Measurements from ENCODE around the gene KDM4B. TPM values are rescaled to one million over a fixed set of nuclear protein-coding genes. Genes with fewer than 3 reads are reported as not detected.

Gene KDM4B
- total RNA-seq, 1 experiment from 2014 or later: 35.9 TPM

GRCh38 chr19:4984106-4984380 lies 15.1 kb downstream of the KDM4B start:
- H3K4me2 ChIP-seq (ENCODE audit: low read length): no peak overlapping the region
- ChIA-PET RAD21 (ENCODE audit: low non-redundant PET in 1 of 2, low total read pairs in 2 of 2, uncharacterized antibody in 2 of 2, unreplicated experiment in 2 of 2) (no interaction called here), POLR2A (no interaction called here), CTCF (no interaction called here)
- no peaks in the 10 kb centered on the region for H3K36me3 ChIP-seq (ENCODE audit: control insufficient read depth in 1 of 2, insufficient read depth in 2 of 2, low read length in 2 of 2)
- no peaks in the 10 kb centered on the region for H3K9me2 ChIP-seq (ENCODE audit: insufficient read depth)
- BruUV-seq (replicated peaks): no TSS peak
- no peak overlapping the region for H3K9ac ChIP-seq (ENCODE audit: low read length)
- H3K9me3 ChIP-seq (ENCODE audit: control insufficient read depth in 1 of 2, insufficient read depth in 1 of 2, low read depth in 1 of 2, low read length in 2 of 2): no peaks in the 10 kb centered on the region
- H4K20me1 ChIP-seq (ENCODE audit: insufficient read depth): no peaks in the 10 kb centered on the region
- peaks cover 4 to 7% of the 10 kb centered on the region in 2 experiments; a peak in 3 of 4 replicates for H3K4me1 ChIP-seq (ENCODE audit: control insufficient read depth in 1 of 2, insufficient read depth in 2 of 2, low read length in 2 of 2)
- H2AFZ ChIP-seq (ENCODE audit: low read depth, low read length, poor library complexity, severe bottlenecking): no peak overlapping the region
- no peaks in the 10 kb centered on the region for H3K27me3 ChIP-seq (ENCODE audit: insufficient read depth, low read length)
- no peak overlapping the region for H3K4me3 ChIP-seq (replicated peaks in 1 of 2; ENCODE audit: low read depth in 1 of 2, low read length in 2 of 2)
- TF ChIP-seq EGR1 (IDR thresholded peaks at IDR 0.05; ENCODE audit: low read depth) (no peak), EZH2 (IDR thresholded peaks at IDR 0.05) (no peak), ZBTB33 (IDR thresholded peaks at IDR 0.05; ENCODE audit: extremely low read depth, insufficient replicate concordance, low read length) (no peak), CBX3 (IDR thresholded peaks at IDR 0.05; ENCODE audit: low read depth) (no peak), SIN3A (IDR thresholded peaks at IDR 0.05; ENCODE audit: low read depth) (no peak), FOSL1 (IDR thresholded peaks at IDR 0.05; ENCODE audit: low read depth) (no peak), CEBPB (IDR thresholded peaks at IDR 0.05; ENCODE audit: low read depth) (no peak), MAX (IDR thresholded peaks at IDR 0.05) (no peak)
- H3K79me2 ChIP-seq (ENCODE audit: insufficient read depth, low read length): peaks cover 28% of the 10 kb centered on the region
- no peak for ATAC-seq
- no peak overlapping the region for H3K27ac ChIP-seq (ENCODE audit: low read depth, low read length)
- no peak for DNase-seq (ENCODE audit: low read depth, low spot score)
- intact Hi-C loops (cut with micrococcal nuclease): no loop called here

- DNase-seq (ENCODE audit: low read depth, low spot score): no peak
- no peaks in the 10 kb centered on the region for H3K36me3 ChIP-seq (ENCODE audit: control insufficient read depth in 1 of 2, insufficient read depth in 2 of 2, low read length in 2 of 2)
- POLR2A ChIA-PET: no interaction called here
- no peaks in the 10 kb centered on the region for H4K20me1 ChIP-seq (ENCODE audit: insufficient read depth)
- H3K4me2 ChIP-seq (ENCODE audit: low read length): no peak overlapping the region
- H3K27ac ChIP-seq (ENCODE audit: low read depth, low read length): no peak overlapping the region
- H3K9me2 ChIP-seq (ENCODE audit: insufficient read depth): no peaks in the 10 kb centered on the region
- ATAC-seq: no peak
- CTCF ChIA-PET: no interaction called here
- no peaks in the 10 kb centered on the region for H3K27me3 ChIP-seq (ENCODE audit: insufficient read depth, low read length)
- H3K9me3 ChIP-seq (ENCODE audit: control insufficient read depth in 1 of 2, insufficient read depth in 1 of 2, low read depth in 1 of 2, low read length in 2 of 2): no peaks in the 10 kb centered on the region
- no peak overlapping the region for H3K4me3 ChIP-seq (replicated peaks in 1 of 2; ENCODE audit: low read depth in 1 of 2, low read length in 2 of 2)
- RAD21 ChIA-PET (ENCODE audit: low non-redundant PET in 1 of 2, low total read pairs in 2 of 2, uncharacterized antibody in 2 of 2, unreplicated experiment in 2 of 2): no interaction called here
- intact Hi-C loops (cut with micrococcal nuclease): no loop called here
- no TSS peak for BruUV-seq (replicated peaks)
- H2AFZ ChIP-seq (ENCODE audit: low read depth, low read length, poor library complexity, severe bottlenecking): no peak overlapping the region
- H3K4me1 ChIP-seq (ENCODE audit: control insufficient read depth in 1 of 2, insufficient read depth in 2 of 2, low read length in 2 of 2): peaks cover 4 to 10% of the 10 kb centered on the region in 2 experiments; a peak in 3 of 4 replicates
- peaks cover 24% of the 10 kb centered on the region for H3K79me2 ChIP-seq (ENCODE audit: insufficient read depth, low read length)
- TF ChIP-seq POLR2AphosphoS5 (IDR thresholded peaks at IDR 0.05; ENCODE audit: low read depth, low read length): no peak
- no peak overlapping the region for H3K9ac ChIP-seq (ENCODE audit: low read length)
Observed at GRCh38 chr19:4984438-4984990, 15.6 kb downstream of the KDM4B start.

Measured in HCT116 (cell line).